Measurements from ENCODE around the gene FGFBP2. TPM values are rescaled to one million over a fixed set of nuclear protein-coding genes. Genes with fewer than 3 reads are reported as not detected.

FGFBP2 gene
- total and polyA plus RNA-seq, 2 experiments from 2014 or later, result 0.18 to 0.56 TPM

GRCh38 chr4:16007471-16008095 lies 44.6 kb upstream of the FGFBP2 start:
- TF ChIP-seq, protein P1, sequence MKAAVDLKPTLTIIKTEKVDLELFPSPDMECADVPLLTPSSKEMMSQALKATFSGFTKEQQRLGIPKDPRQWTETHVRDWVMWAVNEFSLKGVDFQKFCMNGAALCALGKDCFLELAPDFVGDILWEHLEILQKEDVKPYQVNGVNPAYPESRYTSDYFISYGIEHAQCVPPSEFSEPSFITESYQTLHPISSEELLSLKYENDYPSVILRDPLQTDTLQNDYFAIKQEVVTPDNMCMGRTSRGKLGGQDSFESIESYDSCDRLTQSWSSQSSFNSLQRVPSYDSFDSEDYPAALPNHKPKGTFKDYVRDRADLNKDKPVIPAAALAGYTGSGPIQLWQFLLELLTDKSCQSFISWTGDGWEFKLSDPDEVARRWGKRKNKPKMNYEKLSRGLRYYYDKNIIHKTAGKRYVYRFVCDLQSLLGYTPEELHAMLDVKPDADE (IDR thresholded peaks at IDR 0.05), result no peak
- no peak for TF ChIP-seq CREB1 (CRISPR knock-in tag; IDR thresholded peaks at IDR 0.05; ENCODE audit: low read depth)
- no peak for TF ChIP-seq REST (IDR thresholded peaks at IDR 0.05; ENCODE audit: unreplicated experiment)
- no peak for TF ChIP-seq ZNF114 (CRISPR knock-in tag; IDR thresholded peaks at IDR 0.05)
- Mint-ChIP-seq H3K9me3 (no peaks in the 10 kb centered on the region), H3K36me3 (ENCODE audit: low read depth) (peaks cover 59% of the 10 kb centered on the region), H3K27me3 (ENCODE audit: insufficient read depth, low read depth, poor library complexity) (peaks cover 3% of the 10 kb centered on the region), H3K4me3 (no peak overlapping the region), H3K27ac (no peak overlapping the region), H3K4me1 (peaks cover 5% of the 10 kb centered on the region; the same call in 2 of the 3 replicates)
- DNase-seq (ENCODE audit: low spot score) (no peak), ATAC-seq (no peak)
- no peaks in the 10 kb centered on the region for H3K79me2 ChIP-seq (replicated peaks; ENCODE audit: insufficient read depth)
- H3K9me2 ChIP-seq (ENCODE audit: insufficient read depth), result no peaks in the 10 kb centered on the region
- no peaks in the 10 kb centered on the region for H3F3A ChIP-seq (replicated peaks; ENCODE audit: low read depth)
- H3K4me1 ChIP-seq (ENCODE audit: insufficient read depth), result no peaks in the 10 kb centered on the region
- H2AFZ ChIP-seq, result no peak overlapping the region
- peaks cover 3% of the 10 kb centered on the region; the same call in 1 of the 2 replicates for H4K20me1 ChIP-seq (replicated peaks; ENCODE audit: insufficient read depth)
- H3K4me3 ChIP-seq, result no peak overlapping the region
- no peaks in the 10 kb centered on the region for H3K36me3 ChIP-seq (ENCODE audit: insufficient read depth)
- H3K4me2 ChIP-seq, result no peak overlapping the region
- H3K27ac ChIP-seq (ENCODE audit: low read depth), result no peak overlapping the region
- H3K27me3 ChIP-seq (ENCODE audit: insufficient read depth), result no peaks in the 10 kb centered on the region

DNA sequence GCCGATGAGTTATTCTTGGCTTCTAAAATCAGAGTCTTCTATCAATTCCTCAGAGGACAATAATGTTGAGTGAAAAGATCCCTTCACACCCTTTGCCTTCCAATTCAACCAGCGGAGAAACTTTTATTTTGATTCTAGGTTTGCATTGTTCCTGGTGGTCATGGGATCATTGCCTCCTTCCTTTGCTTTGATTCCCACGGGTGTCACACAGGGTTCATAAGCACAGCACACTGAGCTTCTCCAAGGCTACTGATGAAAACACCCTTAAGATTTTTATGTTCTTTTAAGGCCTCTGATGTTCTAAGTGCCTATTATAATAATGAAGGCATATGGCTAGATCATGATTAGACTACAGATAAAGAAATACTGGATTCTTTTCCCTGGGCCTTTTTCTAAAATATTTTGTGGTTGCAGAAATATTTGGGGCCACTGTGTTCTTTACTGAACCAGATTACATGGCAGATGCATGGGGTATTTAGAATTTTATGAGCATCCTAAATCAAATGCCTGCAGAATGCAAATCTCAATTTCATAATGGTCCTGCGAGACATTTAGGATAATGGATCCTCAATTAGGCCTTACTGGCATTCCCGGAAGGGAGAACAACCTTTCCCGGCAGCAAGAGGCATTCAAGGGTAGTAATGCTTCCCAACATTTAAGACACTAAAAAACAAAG lies 43.9 kb upstream of the FGFBP2 start:
- peaks cover 5% of the 10 kb centered on the region; the same call in 2 of the 3 replicates for H3K4me1 Mint-ChIP-seq
- H3K27ac Mint-ChIP-seq, result no peak overlapping the region
- H3K4me2 ChIP-seq, result no peak overlapping the region
- no peak overlapping the region for H2AFZ ChIP-seq
- no peak overlapping the region for H3K4me3 ChIP-seq
- H4K20me1 ChIP-seq (replicated peaks; ENCODE audit: insufficient read depth), result peaks cover 5% of the 10 kb centered on the region; the same call in 1 of the 2 replicates
- no peaks in the 10 kb centered on the region for H3K9me3 Mint-ChIP-seq
- H3K4me1 ChIP-seq (ENCODE audit: insufficient read depth), result no peaks in the 10 kb centered on the region
- DNase-seq (ENCODE audit: low spot score) (no peak), ATAC-seq (no peak)
- H3K36me3 ChIP-seq (ENCODE audit: insufficient read depth), result no peaks in the 10 kb centered on the region
- peaks cover 52% of the 10 kb centered on the region for H3K36me3 Mint-ChIP-seq (ENCODE audit: low read depth)
- H3K79me2 ChIP-seq (replicated peaks; ENCODE audit: insufficient read depth), result no peaks in the 10 kb centered on the region
- no peaks in the 10 kb centered on the region for H3F3A ChIP-seq (replicated peaks; ENCODE audit: low read depth)
- H3K27ac ChIP-seq (ENCODE audit: low read depth), result no peak overlapping the region
- H3K27me3 ChIP-seq (ENCODE audit: insufficient read depth), result no peaks in the 10 kb centered on the region
- no peaks in the 10 kb centered on the region for H3K9me2 ChIP-seq (ENCODE audit: insufficient read depth)
- H3K4me3 Mint-ChIP-seq, result no peak overlapping the region
- H3K27me3 Mint-ChIP-seq (ENCODE audit: insufficient read depth, low read depth, poor library complexity), result peaks cover 3% of the 10 kb centered on the region
- TF ChIP-seq ZNF114 (CRISPR knock-in tag; IDR thresholded peaks at IDR 0.05), result no peak
- no peak for TF ChIP-seq POLR2AphosphoS5 (IDR thresholded peaks at IDR 0.05; ENCODE audit: low read depth)
- no peak for TF ChIP-seq ZNF462 (CRISPR knock-in tag; IDR thresholded peaks at IDR 0.05)
- TF ChIP-seq CREB1 (CRISPR knock-in tag; IDR thresholded peaks at IDR 0.05; ENCODE audit: low read depth), result no peak
- no peak for TF ChIP-seq EZH2 (IDR thresholded peaks at IDR 0.05; ENCODE audit: low read depth, unreplicated experiment)
- TF ChIP-seq JUNB (IDR thresholded peaks at IDR 0.05; ENCODE audit: unreplicated experiment), result no peak
